ENCODE measurements around the gene ARRDC1. TPM values are rescaled to one million over a fixed set of nuclear protein-coding genes. Genes with fewer than 3 reads are reported as not detected.

Gene ARRDC1
- total RNA-seq, 2 donors from 2014 or later, result 69.1 to 97.2 TPM

GRCh38 chr9:137632230-137633161 lies 27.0 kb downstream of the ARRDC1 start:
- H3K4me1 ChIP-seq, result peaks cover 7% of the 10 kb centered on the region

GRCh38 chr9:137634016-137634415 lies 28.5 kb downstream of the ARRDC1 start:
- no peaks in the 10 kb centered on the region for H3K36me3 ChIP-seq
- no peak for DNase-seq
- H3K9ac ChIP-seq (ENCODE audit: low read depth in 2 of 2, low read length in 2 of 2), result no peak overlapping the region
- H3K9me3 ChIP-seq, result no peaks in the 10 kb centered on the region
- H3K27ac ChIP-seq, result no peak overlapping the region
- TF ChIP-seq CTCF (IDR thresholded peaks at IDR 0.05), result no peak
- H3K4me3 ChIP-seq, result no peak overlapping the region
- no peaks in the 10 kb centered on the region for H3K27me3 ChIP-seq
- H3K4me1 ChIP-seq, result peaks cover 5% of the 10 kb centered on the region
- intact Hi-C loops (cut with DNase I), result no loop called here

More at GRCh38 chr9:137632230-137633161, 27.0 kb downstream of the ARRDC1 start:
- DNase-seq, result no peak
- Histone ChIP-seq H3K9me3 (no peaks in the 10 kb centered on the region), H3K27me3 (no peaks in the 10 kb centered on the region), H3K4me3 (no peak overlapping the region), H3K36me3 (no peaks in the 10 kb centered on the region), H3K9ac (ENCODE audit: low read depth in 2 of 2, low read length in 2 of 2) (no peak overlapping the region), H3K27ac (no peak overlapping the region)
- no peak for TF ChIP-seq CTCF (IDR thresholded peaks at IDR 0.05)
- intact Hi-C loops (cut with DNase I), result no loop called here

GRCh38 chr9:137638680-137639079 lies 33.2 kb downstream of the ARRDC1 start:
- no peak overlapping the region for H3K4me3 ChIP-seq
- H3K4me1 ChIP-seq, result peaks cover 9% of the 10 kb centered on the region
- intact Hi-C loops (cut with DNase I), result no loop called here
- H3K27me3 ChIP-seq, result no peaks in the 10 kb centered on the region
- no peak for DNase-seq
- no peaks in the 10 kb centered on the region for H3K36me3 ChIP-seq
- H3K27ac ChIP-seq, result peak overlapping the region; percentile 5
- no peaks in the 10 kb centered on the region for H3K9me3 ChIP-seq
- no peak for TF ChIP-seq CTCF (IDR thresholded peaks at IDR 0.05)
- no peak overlapping the region for H3K9ac ChIP-seq (ENCODE audit: low read depth in 2 of 2, low read length in 2 of 2)

- intact Hi-C loops (cut with DNase I), result no loop called here
These were observed 34.0 kb downstream of the ARRDC1 start for GRCh38 chr9:137639303-137640051.

More at GRCh38 chr9:137639303-137640051, 34.0 kb downstream of the ARRDC1 start:
- TF ChIP-seq CTCF (IDR thresholded peaks at IDR 0.05), result no peak
- DNase-seq, result no peak
- Histone ChIP-seq H3K27ac (peak overlapping the region; percentile 5), H3K4me1 (peaks cover 9% of the 10 kb centered on the region), H3K27me3 (no peaks in the 10 kb centered on the region), H3K9ac (ENCODE audit: low read depth in 2 of 2, low read length in 2 of 2) (no peak overlapping the region), H3K9me3 (no peaks in the 10 kb centered on the region), H3K4me3 (no peak overlapping the region), H3K36me3 (no peaks in the 10 kb centered on the region)

Measured in colonic mucosa (tissue), 4 donors.